K562 (cell line): ENCODE data around the gene MTMR6. TPM values are rescaled to one million over a fixed set of nuclear protein-coding genes. Genes with fewer than 3 reads are reported as not detected.

Experiments
- ARNT ChIP-seq, 2 experiments: fragments of 450-650 bp; IDR thresholded peaks; 2 replicates each; pipeline ENCODE4 v1.6.1; 2016; ENCODE audit warnings: mild to moderate bottlenecking in 1 of 2
- HDAC1 ChIP-seq, 2 experiments: fragments of 450-650 bp; IDR thresholded peaks; 2 replicates each; pipeline ENCODE4 v1.6.1; 2016 to 2017; ENCODE audit warnings: inconsistent platforms in 1 of 2, mild to moderate bottlenecking in 1 of 2, moderate library complexity in 1 of 2
- KLF6 ChIP-seq: fragments of 250-450 bp; sonication (Bioruptor Pico); IDR thresholded peaks from 2 replicates; pipeline ENCODE4 v1.4.0; 2020; ENCODE audit warnings: mild to moderate bottlenecking, moderate library complexity, borderline replicate concordance
- POLR2AphosphoS5 ChIP-seq: IDR thresholded peaks from 2 replicates; pipeline ENCODE4 v1.6.1; 2011; ENCODE audit warnings: mild to moderate bottlenecking, low read depth, low read length, moderate library complexity; ENCODE audit not compliant: control insufficient read depth, insufficient read depth
- RBM25 ChIP-seq: fragments of 200-400 bp; formaldehyde crosslinking; IDR thresholded peaks from 2 replicates; pipeline ENCODE4 v1.6.1; 2018; ENCODE audit warnings: low read length, low read depth, moderate library complexity; ENCODE audit not compliant: severe bottlenecking
- RCOR1 ChIP-seq, 2 experiments: IDR thresholded peaks; 2 replicates each; pipeline ENCODE4 v1.6.1; 2012; ENCODE audit warnings: low read depth in 2 of 2, low read length in 2 of 2, borderline replicate concordance in 1 of 2, improper control_type of control experiment in 1 of 2
- SMAD1 ChIP-seq: fragments of 150-350 bp; IDR thresholded peaks from 2 replicates; pipeline ENCODE4 v1.6.1; 2014; ENCODE audit warnings: low read length, low read depth; ENCODE audit not compliant: partially characterized antibody
- SP2 ChIP-seq: IDR thresholded peaks from 2 replicates; pipeline ENCODE4 v1.6.1; 2011; ENCODE audit warnings: mild to moderate bottlenecking, low read depth, low read length, moderate library complexity; ENCODE audit not compliant: poor library complexity, severe bottlenecking; ENCODE audit errors: extremely low read depth
- USF1 ChIP-seq: sonication (generic); formaldehyde crosslinking; IDR thresholded peaks from 2 replicates; pipeline ENCODE4 v1.9.0; 2022; ENCODE audit warnings: mild to moderate bottlenecking, missing genetic modification reagents
- USF2 ChIP-seq: sonication (generic); formaldehyde crosslinking; IDR thresholded peaks from 2 replicates; pipeline ENCODE4 v1.5.0; 2020; ENCODE audit warnings: missing genetic modification reagents
- ZNF197 ChIP-seq: fragments of 200-800 bp; sonication (Bioruptor generic); IDR thresholded peaks from 2 replicates; pipeline ENCODE4 v1.6.1; 2016; ENCODE audit warnings: low read depth, missing genetic modification characterization, missing compliant biosample characterization
- ZNF384 ChIP-seq: IDR thresholded peaks from 2 replicates; pipeline ENCODE4 v1.6.1; 2012; ENCODE audit warnings: low read depth, low read length, improper control_type of control experiment
- ZNF778 ChIP-seq: fragments of 450-650 bp; formaldehyde crosslinking; IDR thresholded peaks from 2 replicates; pipeline ENCODE4 v1.4.0; 2020; ENCODE audit warnings: mild to moderate bottlenecking, moderate library complexity
- polyA plus RNA-seq, 8 experiments: library from polyadenylated mRNA; depleted of rRNA in 4 of 8; stranded (reverse) in 5 of 8; unstranded in 3 of 8; fragments of >200 nt; fragmentation: Nextera tagmentation in 2 of 8; fragmentation: Illumina TruSeq in 1 of 8; extraction: Ambion mirVana in 2 of 8; extraction: Trizol in 1 of 8; gene quantifications; 2 replicates each; pipeline versions ENCODE4 v1.2.1 to v1.2.3, GENCODE V29; 2011 to 2014; ENCODE audit warnings: inconsistent platforms in 1 of 8, missing spikeins in 1 of 8
- total RNA-seq, 7 experiments: library from RNA; depleted of rRNA in 6 of 7; stranded (reverse); fragments of >200 nt in 6 of 7; fragmentation: Illumina TruSeq in 2 of 7; extraction: Trizol in 2 of 7; gene quantifications; 2 replicates each; pipeline versions ENCODE4 v1.2.1 to v1.2.3, GENCODE V29; 2011 to 2021; ENCODE audit warnings: low replicate concordance in 1 of 7
- TF ChIP-seq, protein P1 (sequence below), 2 experiments: IDR thresholded peaks; 2 replicates each; pipeline ENCODE4 v1.6.1; 2011; ENCODE audit warnings: borderline replicate concordance in 1 of 2, control low read depth in 1 of 2, low read depth in 1 of 2, low read length in 1 of 2, mild to moderate bottlenecking in 1 of 2, mixed read lengths in 1 of 2, moderate library complexity in 1 of 2; ENCODE audit not compliant: insufficient read depth in 1 of 2, insufficient read length in 1 of 2, poor library complexity in 1 of 2, severe bottlenecking in 1 of 2; ENCODE audit errors: extremely low read depth in 1 of 2
- TF ChIP-seq, protein P2 (sequence below), 2 experiments: fragments of 450-650 bp; formaldehyde crosslinking in 1 of 2; IDR thresholded peaks; 2 replicates each; pipeline versions ENCODE4 v1.4.0 to v1.6.1; 2014 to 2020; ENCODE audit warnings: mild to moderate bottlenecking in 2 of 2, borderline replicate concordance in 1 of 2, low read depth in 1 of 2

Gene MTMR6
- total and polyA plus RNA-seq, 9 of the 15 experiments (the other 6 are each of a cell fraction or from before 2014, with no cell fraction given) = 3.9 to 10.8 (median 7.7) TPM

DNA sequence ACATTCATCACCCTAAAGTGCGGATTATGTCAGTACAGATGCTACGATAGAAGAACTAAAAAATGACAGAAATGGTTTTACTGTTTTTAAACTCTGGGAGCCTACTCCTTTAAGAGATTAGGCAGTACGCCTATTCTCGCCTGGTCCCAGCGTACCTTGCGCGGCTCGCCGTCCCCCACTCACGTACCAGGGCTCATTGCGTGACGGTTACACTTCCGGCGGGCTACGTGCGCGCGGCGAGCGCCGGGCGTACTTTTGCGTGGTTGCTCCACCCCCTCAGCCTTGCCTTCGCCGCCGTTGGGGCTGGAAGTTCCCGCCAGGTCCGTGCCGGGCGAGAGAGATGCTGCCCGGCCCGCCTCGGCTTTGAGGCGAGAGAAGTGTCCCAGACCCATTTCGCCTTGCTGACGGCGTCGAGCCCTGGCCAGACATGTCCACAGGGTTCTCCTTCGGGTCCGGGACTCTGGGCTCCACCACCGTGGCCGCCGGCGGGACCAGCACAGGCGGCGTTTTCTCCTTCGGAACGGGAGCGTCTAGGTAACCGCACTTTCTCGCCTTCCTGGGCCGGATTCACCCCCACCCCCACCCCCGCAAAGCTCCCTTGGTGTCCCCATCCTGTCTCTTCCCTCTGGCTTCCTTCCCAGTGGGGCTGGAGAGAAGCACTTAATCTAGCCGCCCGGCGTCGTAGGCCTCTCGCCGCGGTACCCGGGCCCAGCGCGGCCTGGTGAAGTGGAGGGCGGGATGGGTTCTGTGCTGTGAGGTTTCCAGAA, 14.2 kb upstream of the MTMR6 start, which contains the start of gene NUP58 (continued):
- TF ChIP-seq USF2 (CRISPR knock-in tag) = no peak
- TF ChIP-seq, protein P1, sequence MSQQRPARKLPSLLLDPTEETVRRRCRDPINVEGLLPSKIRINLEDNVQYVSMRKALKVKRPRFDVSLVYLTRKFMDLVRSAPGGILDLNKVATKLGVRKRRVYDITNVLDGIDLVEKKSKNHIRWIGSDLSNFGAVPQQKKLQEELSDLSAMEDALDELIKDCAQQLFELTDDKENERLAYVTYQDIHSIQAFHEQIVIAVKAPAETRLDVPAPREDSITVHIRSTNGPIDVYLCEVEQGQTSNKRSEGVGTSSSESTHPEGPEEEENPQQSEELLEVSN (IDR thresholded peaks at IDR 0.05; ENCODE audit: borderline replicate concordance in 1 of 2, extremely low read depth in 1 of 2, insufficient read depth in 1 of 2, insufficient read length in 1 of 2, low read depth in 1 of 2, low read length in 1 of 2, poor library complexity in 1 of 2, severe bottlenecking in 1 of 2) = peak; percentile 85 to 93
- TF ChIP-seq, protein P2, sequence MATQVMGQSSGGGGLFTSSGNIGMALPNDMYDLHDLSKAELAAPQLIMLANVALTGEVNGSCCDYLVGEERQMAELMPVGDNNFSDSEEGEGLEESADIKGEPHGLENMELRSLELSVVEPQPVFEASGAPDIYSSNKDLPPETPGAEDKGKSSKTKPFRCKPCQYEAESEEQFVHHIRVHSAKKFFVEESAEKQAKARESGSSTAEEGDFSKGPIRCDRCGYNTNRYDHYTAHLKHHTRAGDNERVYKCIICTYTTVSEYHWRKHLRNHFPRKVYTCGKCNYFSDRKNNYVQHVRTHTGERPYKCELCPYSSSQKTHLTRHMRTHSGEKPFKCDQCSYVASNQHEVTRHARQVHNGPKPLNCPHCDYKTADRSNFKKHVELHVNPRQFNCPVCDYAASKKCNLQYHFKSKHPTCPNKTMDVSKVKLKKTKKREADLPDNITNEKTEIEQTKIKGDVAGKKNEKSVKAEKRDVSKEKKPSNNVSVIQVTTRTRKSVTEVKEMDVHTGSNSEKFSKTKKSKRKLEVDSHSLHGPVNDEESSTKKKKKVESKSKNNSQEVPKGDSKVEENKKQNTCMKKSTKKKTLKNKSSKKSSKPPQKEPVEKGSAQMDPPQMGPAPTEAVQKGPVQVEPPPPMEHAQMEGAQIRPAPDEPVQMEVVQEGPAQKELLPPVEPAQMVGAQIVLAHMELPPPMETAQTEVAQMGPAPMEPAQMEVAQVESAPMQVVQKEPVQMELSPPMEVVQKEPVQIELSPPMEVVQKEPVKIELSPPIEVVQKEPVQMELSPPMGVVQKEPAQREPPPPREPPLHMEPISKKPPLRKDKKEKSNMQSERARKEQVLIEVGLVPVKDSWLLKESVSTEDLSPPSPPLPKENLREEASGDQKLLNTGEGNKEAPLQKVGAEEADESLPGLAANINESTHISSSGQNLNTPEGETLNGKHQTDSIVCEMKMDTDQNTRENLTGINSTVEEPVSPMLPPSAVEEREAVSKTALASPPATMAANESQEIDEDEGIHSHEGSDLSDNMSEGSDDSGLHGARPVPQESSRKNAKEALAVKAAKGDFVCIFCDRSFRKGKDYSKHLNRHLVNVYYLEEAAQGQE (IDR thresholded peaks at IDR 0.05; ENCODE audit: borderline replicate concordance) = no peak
- TF ChIP-seq, protein P2 (CRISPR knock-in tag; IDR thresholded peaks at IDR 0.05; ENCODE audit: low read depth) = no peak
- no peak for TF ChIP-seq USF1
- TF ChIP-seq KLF6 (CRISPR knock-in tag) = no peak
- TF ChIP-seq RCOR1 (IDR thresholded peaks at IDR 0.05; ENCODE audit: borderline replicate concordance in 1 of 2, low read depth in 2 of 2, low read length in 2 of 2) = no peak
- TF ChIP-seq SMAD1 = no peak
- TF ChIP-seq ZNF197 (CRISPR knock-in tag) = no peak
- peak; percentile 73; the same call in 1 of the 2 replicates for TF ChIP-seq POLR2AphosphoS5
- no peak for TF ChIP-seq ZNF384
- TF ChIP-seq RBM25 = no peak
- peak in 1 of 2 experiments; percentile 55; a peak in 2 of 4 replicates for TF ChIP-seq HDAC1 (IDR thresholded peaks at IDR 0.05)
- no peak for TF ChIP-seq ZNF778 (CRISPR knock-in tag)
- no peak for TF ChIP-seq ARNT (IDR thresholded peaks at IDR 0.05)
- no peak for TF ChIP-seq SP2
